SW 1271 (cell line): ENCODE results near the gene TMEM269.
A peak's percentile ranks its signal among the peaks of the same experiment; 100 is the strongest.
"Not testable (repeated sequence)": the region's sequence is repeated elsewhere in the genome, so short reads cannot be mapped to it uniquely, and the experiment has no call there.

Experiments
- DNase-seq, 2 experiments: peaks; one replicate each; lab custom pipeline; 2025; lab: John Stamatoyannopoulos, UW

The TMEM269 gene

GRCh38 chr1:42776502-42776901, 8.3 kb upstream of the TMEM269 start:
- DNase-seq, result no peak

GRCh38 chr1:42777852-42778251, 6.9 kb upstream of the TMEM269 start:
- peak in 1 of 2 experiments; percentile 11 for DNase-seq

GRCh38 chr1:42779725-42780124, 5.1 kb upstream of the TMEM269 start:
- no peak for DNase-seq

GRCh38 chr1:42780176-42780575, 4.6 kb upstream of the TMEM269 start:
- no peak for DNase-seq

GRCh38 chr1:42783092-42783491, 1.7 kb upstream of the TMEM269 start:
- DNase-seq, result no peak

GRCh38 chr1:42784547-42784945, 245 bp upstream of the TMEM269 start:
- no peak for DNase-seq

GRCh38 chr1:42786097-42786496, 1.3 kb downstream of the TMEM269 start:
- DNase-seq, result no peak

GRCh38 chr1:42788021-42788420, 3.2 kb downstream of the TMEM269 start:
- no peak for DNase-seq

- DNase-seq, result no peak
These were observed 9.0 kb downstream of the TMEM269 start for GRCh38 chr1:42793824-42794223.

GRCh38 chr1:42797414-42797813, 12.6 kb downstream of the TMEM269 start:
- no peak for DNase-seq

GRCh38 chr1:42797979-42798378, 13.2 kb downstream of the TMEM269 start:
- DNase-seq, result no peak

GRCh38 chr1:42801832-42802473, 17.2 kb downstream of the TMEM269 start:
- no peak for DNase-seq

GRCh38 chr1:42806171-42806570, 21.4 kb downstream of the TMEM269 start:
- no peak for DNase-seq

- DNase-seq, result no peak
These were observed 21.8 kb downstream of the TMEM269 start for GRCh38 chr1:42806593-42806992.

GRCh38 chr1:42807056-42807668, 22.4 kb downstream of the TMEM269 start:
- DNase-seq, result no peak

- not testable (repeated sequence) for DNase-seq
These were observed 30.0 kb downstream of the TMEM269 start for GRCh38 chr1:42814815-42815214.

- no peak for DNase-seq
These were observed 31.3 kb downstream of the TMEM269 start for GRCh38 chr1:42815941-42816584.

GRCh38 chr1:42816585-42817439, 32.0 kb downstream of the TMEM269 start, which contains the start of the genes ERMAP and SVBP:
Gene ERMAP (plus strand): TSS chr1:42817122. CDS start chr1:42830449, 13,327 bp downstream.
Gene SVBP (minus strand): TSS chr1:42817397. CDS start chr1:42816544, 853 bp downstream.
- peak; percentile 33 to 83 for DNase-seq

GRCh38 chr1:42817440-42817767, 32.6 kb downstream of the TMEM269 start:
- no peak for DNase-seq

GRCh38 chr1:42817976-42818375, 33.2 kb downstream of the TMEM269 start:
- no peak for DNase-seq

GRCh38 chr1:42820813-42821212, 36.0 kb downstream of the TMEM269 start:
- no peak for DNase-seq

- DNase-seq, result no peak
These were observed 36.9 kb downstream of the TMEM269 start for GRCh38 chr1:42821690-42822089.
